ENCODE results near the gene CDK5R2. TPM values are rescaled to one million over a fixed set of nuclear protein-coding genes. Genes with fewer than 3 reads are reported as not detected.

CDK5R2 gene
- total RNA-seq, 1 donor from 2014 or later = not detected

- intact Hi-C loops (cut with micrococcal nuclease) = loop anchor here (2.0 kb wide), 1 partner anchor 23 kb away; no protein-coding TSS in a partner anchor
- peaks cover 53% of the 10 kb centered on the region for H3K27me3 Mint-ChIP-seq (ENCODE audit: low read depth)
- H3K36me3 Mint-ChIP-seq (ENCODE audit: low read depth) = no peaks in the 10 kb centered on the region
- no peaks in the 10 kb centered on the region for H3K9me3 Mint-ChIP-seq
- no peak for DNase-seq (ENCODE audit: low spot score)
- H3K27ac Mint-ChIP-seq = no peak overlapping the region
- peaks cover 4% of the 10 kb centered on the region for H3K4me1 Mint-ChIP-seq (ENCODE audit: low read depth)
- H3K4me3 Mint-ChIP-seq (ENCODE audit: low read depth) = no peak overlapping the region
Measured at GRCh38 chr2:219003979-219004378, 44.5 kb downstream of the CDK5R2 start.

- intact Hi-C loops (cut with micrococcal nuclease) = no loop called here
- Mint-ChIP-seq H3K36me3 (ENCODE audit: low read depth) (no peaks in the 10 kb centered on the region), H3K27ac (no peak overlapping the region)
Measured at GRCh38 chr2:219009294-219009693, 49.8 kb downstream of the CDK5R2 start.

GRCh38 chr2:219010162-219010756 is 50.8 kb downstream of the CDK5R2 start:
- no peak overlapping the region for H3K27ac Mint-ChIP-seq
- peaks cover 16% of the 10 kb centered on the region for H3K27me3 Mint-ChIP-seq (ENCODE audit: low read depth)
- H3K36me3 Mint-ChIP-seq (ENCODE audit: low read depth) = no peaks in the 10 kb centered on the region
- no peaks in the 10 kb centered on the region for H3K4me1 Mint-ChIP-seq (ENCODE audit: low read depth)
- H3K4me3 Mint-ChIP-seq (ENCODE audit: low read depth) = no peak overlapping the region
- intact Hi-C loops (cut with micrococcal nuclease) = no loop called here
- no peaks in the 10 kb centered on the region for H3K9me3 Mint-ChIP-seq
- no peak for DNase-seq (ENCODE audit: low spot score)

More at GRCh38 chr2:219009294-219009693, 49.8 kb downstream of the CDK5R2 start:
- H3K4me1 Mint-ChIP-seq (ENCODE audit: low read depth) = no peaks in the 10 kb centered on the region
- no peaks in the 10 kb centered on the region for H3K9me3 Mint-ChIP-seq
- H3K4me3 Mint-ChIP-seq (ENCODE audit: low read depth) = no peak overlapping the region
- H3K27me3 Mint-ChIP-seq (ENCODE audit: low read depth) = peaks cover 23% of the 10 kb centered on the region
- no peak for DNase-seq (ENCODE audit: low spot score)

- H3K4me1 Mint-ChIP-seq (ENCODE audit: low read depth) = no peaks in the 10 kb centered on the region
- H3K9me3 Mint-ChIP-seq = no peaks in the 10 kb centered on the region
- intact Hi-C loops (cut with micrococcal nuclease) = no loop called here
Measured at GRCh38 chr2:219010873-219011272, 51.4 kb downstream of the CDK5R2 start.

More at GRCh38 chr2:219010873-219011272, 51.4 kb downstream of the CDK5R2 start:
- no peak for DNase-seq (ENCODE audit: low spot score)
- no peak overlapping the region for H3K27ac Mint-ChIP-seq
- no peak overlapping the region for H3K4me3 Mint-ChIP-seq (ENCODE audit: low read depth)
- H3K36me3 Mint-ChIP-seq (ENCODE audit: low read depth) = no peaks in the 10 kb centered on the region
- H3K27me3 Mint-ChIP-seq (ENCODE audit: low read depth) = peaks cover 11% of the 10 kb centered on the region

Other genes with a start within 250 kb of the CDK5R2 start
- 55.7 and 64.7 TPM in 2 replicates for gene TTLL4, start 248.8 kb upstream of the CDK5R2 start, total RNA-seq
- gene CYP27A1, start 177.5 kb upstream of the CDK5R2 start, total RNA-seq = not detected in 2 replicates
- not detected in 2 replicates for gene PRKAG3, start 127.9 kb upstream of the CDK5R2 start, total RNA-seq
- gene WNT6, start 99.9 kb upstream of the CDK5R2 start, total RNA-seq = not detected in 2 replicates
- 0.18 and 0.59 TPM in 2 replicates for gene WNT10A, start 78.8 kb upstream of the CDK5R2 start, total RNA-seq
- not detected in 2 replicates for gene FEV, start 25.5 kb downstream of the CDK5R2 start, total RNA-seq
- gene CRYBA2, start 33.8 kb downstream of the CDK5R2 start, total RNA-seq = not detected in 2 replicates
- gene CFAP65, start 81.8 kb downstream of the CDK5R2 start, total RNA-seq = not detected in 2 replicates
- 0.09 TPM in 1 of 2 replicates, not detected in the other for gene IHH, start 101.3 kb downstream of the CDK5R2 start, total RNA-seq
- 15.9 and 22.9 TPM in 2 replicates for gene NHEJ1, start 201.1 kb downstream of the CDK5R2 start, total RNA-seq
- gene SLC23A3, start 210.4 kb downstream of the CDK5R2 start, total RNA-seq = 1.3 and 1.9 TPM in 2 replicates
- 56.6 and 58.5 TPM in 2 replicates for gene CNPPD1, start 217.3 kb downstream of the CDK5R2 start, total RNA-seq
- gene RETREG2, start 218.6 kb downstream of the CDK5R2 start, total RNA-seq = 52.5 and 57.4 TPM in 2 replicates
- 27.3 and 33.5 TPM in 2 replicates for gene ZFAND2B, start 247.1 kb downstream of the CDK5R2 start, total RNA-seq

Measured in activated T-helper 2 cell treated with anti-CD3 and anti-CD28 coated beads, Interferon-gamma antibody, Interleukin-2, Interleukin-4, amounts not matched to agents 10 μg/mL and 5 μg/mL and 100 μg/mL, durations not matched to agents 14 hours and 24 hours and 36 hours (primary cell).